ENCODE measurements around the gene TRPM2.

The TRPM2 gene

GRCh38 chr21:44433791-44434567 is 80.6 kb downstream of the TRPM2 start:
- Histone ChIP-seq H3K4me3 (ENCODE audit: low read length) (no peak overlapping the region), H3K9ac (ENCODE audit: low read length) (no peak overlapping the region), H3K36me3 (ENCODE audit: control insufficient read depth, insufficient read depth, low read length) (no peaks in the 10 kb centered on the region), H3K9me3 (ENCODE audit: control insufficient read depth, low read length) (no peaks in the 10 kb centered on the region), H3K4me1 (ENCODE audit: control insufficient read depth, insufficient read depth, low read length) (peaks cover 13% of the 10 kb centered on the region), H3K27me3 (ENCODE audit: control insufficient read depth, insufficient read depth, low read length) (no peaks in the 10 kb centered on the region)

- Histone ChIP-seq H3K9ac (ENCODE audit: low read length) (no peak overlapping the region), H3K36me3 (ENCODE audit: control insufficient read depth, insufficient read depth, low read length) (no peaks in the 10 kb centered on the region), H3K4me1 (ENCODE audit: control insufficient read depth, insufficient read depth, low read length) (peaks cover 18% of the 10 kb centered on the region), H3K4me3 (ENCODE audit: low read length) (no peak overlapping the region), H3K9me3 (ENCODE audit: control insufficient read depth, low read length) (no peaks in the 10 kb centered on the region), H3K27me3 (ENCODE audit: control insufficient read depth, insufficient read depth, low read length) (no peaks in the 10 kb centered on the region)
Measured at GRCh38 chr21:44434568-44434925, 81.1 kb downstream of the TRPM2 start.

DNA sequence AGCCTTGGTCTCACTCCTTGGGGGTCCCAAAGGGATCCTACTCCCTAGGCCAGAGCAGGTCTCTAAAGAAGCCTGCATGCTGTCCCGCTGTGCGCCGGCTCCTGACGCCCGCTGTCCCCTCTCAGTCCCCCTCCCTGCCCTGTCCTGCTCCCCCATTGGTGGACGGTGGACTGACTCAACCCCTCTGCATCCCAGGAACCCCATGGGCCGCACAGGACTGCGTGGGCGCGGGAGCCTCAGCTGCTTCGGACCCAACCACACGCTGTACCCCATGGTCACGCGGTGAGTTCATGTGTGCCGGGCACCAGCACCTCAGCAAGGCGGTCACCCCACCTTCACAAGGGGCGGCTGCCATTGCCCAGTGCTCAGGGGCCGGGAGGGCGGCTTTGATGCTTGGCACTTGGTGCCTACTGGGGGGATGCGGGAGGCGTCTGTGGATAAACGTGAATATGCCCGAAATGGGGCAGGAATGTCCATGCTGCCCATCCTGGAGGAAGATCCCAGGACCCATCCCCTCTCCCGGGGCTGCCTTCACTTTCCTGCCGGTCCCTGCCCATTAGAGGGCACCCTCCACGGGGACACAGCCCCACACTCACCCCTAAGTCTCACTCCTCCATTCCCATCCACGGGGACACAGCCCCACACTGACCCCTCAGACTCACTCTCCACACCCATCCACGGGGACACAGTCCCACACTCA is 81.7 kb downstream of the TRPM2 start:
- Histone ChIP-seq H3K4me3 (ENCODE audit: low read length) (no peak overlapping the region), H3K9ac (ENCODE audit: low read length) (no peak overlapping the region), H3K4me1 (ENCODE audit: control insufficient read depth, insufficient read depth, low read length) (peaks cover 18% of the 10 kb centered on the region), H3K36me3 (ENCODE audit: control insufficient read depth, insufficient read depth, low read length) (no peaks in the 10 kb centered on the region), H3K27me3 (ENCODE audit: control insufficient read depth, insufficient read depth, low read length) (no peaks in the 10 kb centered on the region), H3K9me3 (ENCODE audit: control insufficient read depth, low read length) (no peaks in the 10 kb centered on the region)

DNA sequence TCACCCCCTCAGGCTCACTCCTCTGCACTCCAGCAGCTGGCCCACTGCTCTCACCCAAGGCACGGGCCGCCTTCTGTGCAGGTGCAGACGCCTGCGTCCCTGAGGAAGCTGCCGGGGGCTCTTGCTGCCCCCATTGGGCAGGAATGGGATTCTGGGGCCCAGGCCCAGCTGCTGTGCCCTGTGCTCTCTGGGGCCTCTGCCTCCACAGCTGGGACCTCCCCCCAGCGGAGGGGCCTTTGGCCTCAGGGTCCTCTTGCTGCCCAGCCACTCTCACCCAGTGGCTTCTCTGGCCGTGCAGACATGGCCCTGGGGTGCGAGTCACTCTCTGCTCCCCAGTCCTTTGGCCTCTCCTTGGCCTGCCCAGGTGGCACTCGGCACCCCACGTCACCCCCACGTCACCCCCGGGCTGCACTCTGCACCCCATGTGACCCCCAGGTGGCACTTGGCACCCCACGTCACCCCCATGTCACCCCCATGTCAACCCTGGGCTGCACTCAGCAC is 82.7 kb downstream of the TRPM2 start:
- H3K36me3 ChIP-seq (ENCODE audit: control insufficient read depth, insufficient read depth, low read length): no peaks in the 10 kb centered on the region
- no peaks in the 10 kb centered on the region for H3K9me3 ChIP-seq (ENCODE audit: control insufficient read depth, low read length)
- peaks cover 18% of the 10 kb centered on the region for H3K4me1 ChIP-seq (ENCODE audit: control insufficient read depth, insufficient read depth, low read length)
- H3K4me3 ChIP-seq (ENCODE audit: low read length): no peak overlapping the region
- H3K9ac ChIP-seq (ENCODE audit: low read length): no peak overlapping the region
- no peaks in the 10 kb centered on the region for H3K27me3 ChIP-seq (ENCODE audit: control insufficient read depth, insufficient read depth, low read length)

DNA sequence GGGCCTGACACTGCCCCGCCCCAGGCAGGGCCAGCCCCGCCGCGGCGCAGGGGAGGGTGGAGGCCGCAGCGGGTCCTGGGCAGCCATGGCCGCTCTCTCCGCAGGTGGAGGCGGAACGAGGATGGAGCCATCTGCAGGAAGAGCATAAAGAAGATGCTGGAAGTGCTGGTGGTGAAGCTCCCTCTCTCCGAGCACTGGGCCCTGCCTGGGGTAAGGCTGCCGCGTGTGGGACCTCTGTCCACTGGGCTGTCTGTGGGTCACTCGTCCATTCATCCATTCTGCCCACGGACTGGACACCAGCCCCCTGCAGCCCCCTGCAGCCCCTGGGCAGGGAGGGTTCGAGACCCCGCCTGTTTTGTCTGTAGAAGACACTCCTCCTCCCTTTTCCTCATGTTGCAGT is 83.5 kb downstream of the TRPM2 start:
- H3K4me1 ChIP-seq (ENCODE audit: control insufficient read depth, insufficient read depth, low read length): peaks cover 18% of the 10 kb centered on the region
- H3K4me3 ChIP-seq (ENCODE audit: low read length): no peak overlapping the region
- no peak overlapping the region for H3K9ac ChIP-seq (ENCODE audit: low read length)
- no peaks in the 10 kb centered on the region for H3K9me3 ChIP-seq (ENCODE audit: control insufficient read depth, low read length)
- H3K36me3 ChIP-seq (ENCODE audit: control insufficient read depth, insufficient read depth, low read length): no peaks in the 10 kb centered on the region
- no peaks in the 10 kb centered on the region for H3K27me3 ChIP-seq (ENCODE audit: control insufficient read depth, insufficient read depth, low read length)

GRCh38 chr21:44437371-44437695 is 83.9 kb downstream of the TRPM2 start:
- Histone ChIP-seq H3K9ac (ENCODE audit: low read length) (no peak overlapping the region), H3K36me3 (ENCODE audit: control insufficient read depth, insufficient read depth, low read length) (no peaks in the 10 kb centered on the region), H3K27me3 (ENCODE audit: control insufficient read depth, insufficient read depth, low read length) (no peaks in the 10 kb centered on the region), H3K4me3 (ENCODE audit: low read length) (no peak overlapping the region), H3K9me3 (ENCODE audit: control insufficient read depth, low read length) (no peaks in the 10 kb centered on the region), H3K4me1 (ENCODE audit: control insufficient read depth, insufficient read depth, low read length) (peaks cover 18% of the 10 kb centered on the region)

DNA sequence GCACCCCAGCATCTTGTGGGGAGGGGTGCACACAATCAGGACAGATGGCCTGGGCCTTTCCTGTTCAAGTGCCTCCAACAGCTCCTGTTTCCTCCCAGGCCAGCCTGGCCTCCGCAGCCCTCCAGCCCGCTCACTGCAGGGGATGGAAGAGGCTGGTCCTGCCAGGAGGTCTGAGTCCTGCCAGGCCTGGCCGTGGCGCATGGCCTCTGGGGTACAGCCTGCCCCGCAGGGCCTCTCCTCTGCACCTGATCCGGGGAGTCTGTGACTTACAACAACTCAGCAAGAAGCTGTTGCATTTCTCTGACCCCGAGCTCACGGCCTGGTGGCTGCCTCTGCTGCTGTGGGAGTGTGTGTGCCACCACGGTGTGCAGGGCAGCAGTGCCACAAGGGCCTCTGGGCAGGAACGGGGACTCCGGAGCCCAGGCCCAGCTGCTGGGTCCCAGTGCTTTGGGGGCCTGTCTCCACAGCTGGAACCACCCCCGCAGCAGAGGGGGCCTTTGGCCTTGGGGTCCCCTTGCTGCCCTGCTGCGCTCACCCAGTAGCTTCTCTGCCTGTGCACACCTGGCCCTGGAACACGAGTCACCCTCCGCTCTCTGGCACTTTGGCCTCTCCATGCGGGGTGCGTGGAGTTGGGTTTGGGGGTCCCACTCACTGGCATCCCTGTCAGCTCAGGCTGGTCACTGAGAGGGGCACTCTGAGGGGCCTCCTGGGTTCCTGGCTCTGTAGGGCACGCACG is 84.4 kb downstream of the TRPM2 start:
- no peaks in the 10 kb centered on the region for H3K36me3 ChIP-seq (ENCODE audit: control insufficient read depth, insufficient read depth, low read length)
- peaks cover 18% of the 10 kb centered on the region for H3K4me1 ChIP-seq (ENCODE audit: control insufficient read depth, insufficient read depth, low read length)
- H3K9ac ChIP-seq (ENCODE audit: low read length): no peak overlapping the region
- H3K27me3 ChIP-seq (ENCODE audit: control insufficient read depth, insufficient read depth, low read length): no peaks in the 10 kb centered on the region
- no peaks in the 10 kb centered on the region for H3K9me3 ChIP-seq (ENCODE audit: control insufficient read depth, low read length)
- H3K4me3 ChIP-seq (ENCODE audit: low read length): no peak overlapping the region

- Histone ChIP-seq H3K27me3 (ENCODE audit: control insufficient read depth, insufficient read depth, low read length) (no peaks in the 10 kb centered on the region), H3K9me3 (ENCODE audit: control insufficient read depth, low read length) (no peaks in the 10 kb centered on the region), H3K4me3 (ENCODE audit: low read length) (no peak overlapping the region), H3K4me1 (ENCODE audit: control insufficient read depth, insufficient read depth, low read length) (peaks cover 18% of the 10 kb centered on the region), H3K9ac (ENCODE audit: low read length) (peak overlapping the region; percentile 43), H3K36me3 (ENCODE audit: control insufficient read depth, insufficient read depth, low read length) (no peaks in the 10 kb centered on the region)
Measured at GRCh38 chr21:44438531-44439210, 85.2 kb downstream of the TRPM2 start.

DNA sequence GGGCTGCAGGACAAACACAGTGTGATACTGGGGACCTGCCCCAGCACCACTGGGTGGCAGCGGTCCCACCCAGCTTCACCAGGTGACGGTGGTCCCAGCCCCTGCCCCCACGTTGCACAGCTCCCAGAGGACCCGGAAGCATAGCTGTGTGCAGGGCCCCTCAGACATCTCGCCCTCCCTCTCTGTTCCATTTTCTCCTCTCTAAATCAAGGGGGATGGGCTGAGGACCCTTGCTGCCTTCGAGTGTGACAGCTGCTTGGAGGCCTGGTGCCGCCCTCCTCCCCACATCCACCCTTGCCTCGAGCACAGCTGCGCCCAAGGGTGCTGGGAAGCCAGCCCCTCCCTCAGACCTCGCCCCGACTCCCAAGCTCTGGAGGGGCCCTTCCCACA is 85.8 kb downstream of the TRPM2 start:
- no peak overlapping the region for H3K4me3 ChIP-seq (ENCODE audit: low read length)
- H3K27me3 ChIP-seq (ENCODE audit: control insufficient read depth, insufficient read depth, low read length): peaks cover 4% of the 10 kb centered on the region
- H3K9ac ChIP-seq (ENCODE audit: low read length): no peak overlapping the region
- peaks cover 18% of the 10 kb centered on the region for H3K4me1 ChIP-seq (ENCODE audit: control insufficient read depth, insufficient read depth, low read length)
- no peaks in the 10 kb centered on the region for H3K36me3 ChIP-seq (ENCODE audit: control insufficient read depth, insufficient read depth, low read length)
- H3K9me3 ChIP-seq (ENCODE audit: control insufficient read depth, low read length): no peaks in the 10 kb centered on the region

GRCh38 chr21:44440241-44441040 is 87.0 kb downstream of the TRPM2 start:
- H3K27me3 ChIP-seq (ENCODE audit: control insufficient read depth, insufficient read depth, low read length): peaks cover 4% of the 10 kb centered on the region
- no peak overlapping the region for H3K4me3 ChIP-seq (ENCODE audit: low read length)
- H3K9me3 ChIP-seq (ENCODE audit: control insufficient read depth, low read length): no peaks in the 10 kb centered on the region
- H3K9ac ChIP-seq (ENCODE audit: low read length): no peak overlapping the region
- H3K4me1 ChIP-seq (ENCODE audit: control insufficient read depth, insufficient read depth, low read length): peaks cover 18% of the 10 kb centered on the region
- H3K36me3 ChIP-seq (ENCODE audit: control insufficient read depth, insufficient read depth, low read length): no peaks in the 10 kb centered on the region

DNA sequence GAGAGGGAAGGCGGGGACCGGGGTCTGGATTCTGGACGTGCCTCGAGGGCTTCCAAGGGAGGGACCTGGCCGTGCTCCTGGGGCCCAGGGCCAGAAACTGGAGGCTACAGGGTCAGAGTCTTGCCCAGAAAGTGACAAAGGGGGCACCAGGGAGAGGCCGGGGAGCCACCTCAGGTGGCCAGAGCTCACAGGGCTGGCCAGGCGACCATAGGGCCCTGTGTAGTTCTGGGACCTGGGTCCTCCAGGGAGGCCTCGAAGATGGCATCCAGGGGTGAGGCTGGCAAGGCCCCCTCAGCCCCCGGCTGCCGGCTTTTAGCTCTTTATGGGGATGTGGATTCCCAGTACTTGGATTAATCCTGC is 87.6 kb downstream of the TRPM2 start:
- Histone ChIP-seq H3K4me1 (ENCODE audit: control insufficient read depth, insufficient read depth, low read length) (peaks cover 18% of the 10 kb centered on the region), H3K9ac (ENCODE audit: low read length) (no peak overlapping the region), H3K4me3 (ENCODE audit: low read length) (no peak overlapping the region), H3K36me3 (ENCODE audit: control insufficient read depth, insufficient read depth, low read length) (no peaks in the 10 kb centered on the region), H3K9me3 (ENCODE audit: control insufficient read depth, low read length) (no peaks in the 10 kb centered on the region), H3K27me3 (ENCODE audit: control insufficient read depth, insufficient read depth, low read length) (peaks cover 4% of the 10 kb centered on the region)
